ENCODE results near the gene C1orf21. TPM values are rescaled to one million over a fixed set of nuclear protein-coding genes. Genes with fewer than 3 reads are reported as not detected.

The C1orf21 gene
- total RNA-seq, 1 donor from 2014 or later: 0.09 TPM

DNA sequence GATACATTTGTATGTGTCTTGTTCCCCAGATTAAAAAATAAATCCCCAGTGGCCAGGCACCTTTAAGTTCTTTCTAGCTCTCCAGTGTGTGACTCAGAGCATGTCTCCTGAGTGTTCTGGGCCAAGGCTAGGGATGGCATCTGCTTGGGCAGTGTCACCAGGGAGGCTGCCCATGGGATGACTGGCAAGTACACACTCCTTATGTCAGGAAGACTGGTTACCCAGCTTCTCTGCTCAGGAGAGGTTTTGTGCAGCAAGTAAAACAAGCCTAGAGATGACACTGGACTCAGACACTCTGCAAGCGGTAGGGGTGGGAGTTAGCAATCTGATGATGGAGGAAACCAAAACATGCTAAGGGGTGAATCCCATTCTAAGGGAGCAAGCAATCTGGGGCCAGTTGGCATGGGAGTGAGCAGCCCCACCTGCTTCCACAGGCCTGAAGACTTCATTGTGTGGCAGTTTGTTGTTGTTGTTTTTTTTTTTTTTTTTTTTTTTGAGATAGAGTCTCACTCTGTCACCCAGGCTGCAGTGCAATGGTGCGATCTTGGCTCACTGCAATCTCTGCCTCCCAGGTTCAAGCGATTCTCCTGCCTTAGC is 230.7 kb downstream of the C1orf21 start:
- POLR2A ChIA-PET: no interaction called here
- Mint-ChIP-seq H3K4me1 (no peaks in the 10 kb centered on the region), H3K36me3 (ENCODE audit: low read depth) (no peaks in the 10 kb centered on the region), H3K27me3 (no peaks in the 10 kb centered on the region), H3K9me3 (no peaks in the 10 kb centered on the region), H3K4me3 (no peak overlapping the region), H3K27ac (no peak overlapping the region)
- ATAC-seq (ENCODE audit: low read depth) (no peak), DNase-seq (no peak)
- intact Hi-C loops (cut with micrococcal nuclease): no loop called here
- CTCF ChIA-PET: no interaction called here
- no peak for TF ChIP-seq CTCF (IDR thresholded peaks at IDR 0.05)

DNA sequence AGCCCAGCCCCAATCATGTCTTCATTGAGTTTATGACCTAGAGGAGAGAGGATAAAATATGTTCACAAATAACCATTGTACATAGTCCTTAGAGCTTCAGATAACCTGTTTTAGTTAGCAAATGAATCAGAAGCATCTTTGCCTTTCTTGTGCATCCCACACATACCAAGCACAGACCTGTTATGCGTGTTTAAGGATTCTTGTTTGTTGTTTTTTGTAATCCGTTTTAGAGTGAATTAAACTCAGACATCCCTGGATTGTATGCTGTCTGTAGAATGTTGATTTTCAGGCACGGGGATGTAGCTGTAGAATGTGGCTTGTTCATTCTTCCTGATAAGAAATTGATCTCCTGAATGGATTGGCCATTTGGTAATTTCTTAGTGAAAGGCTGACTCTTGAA is 232.0 kb downstream of the C1orf21 start:
- intact Hi-C loops (cut with micrococcal nuclease): no loop called here
- no peaks in the 10 kb centered on the region for H3K36me3 Mint-ChIP-seq (ENCODE audit: low read depth)
- no peaks in the 10 kb centered on the region for H3K4me1 Mint-ChIP-seq
- no peak for TF ChIP-seq CTCF (IDR thresholded peaks at IDR 0.05)
- DNase-seq: no peak
- H3K9me3 Mint-ChIP-seq: no peaks in the 10 kb centered on the region
- no peaks in the 10 kb centered on the region for H3K27me3 Mint-ChIP-seq
- no peak overlapping the region for H3K27ac Mint-ChIP-seq
- ChIA-PET POLR2A (no interaction called here), CTCF (no interaction called here)
- no peak overlapping the region for H3K4me3 Mint-ChIP-seq
- no peak for ATAC-seq (ENCODE audit: low read depth)

GRCh38 chr1:184620469-184620868 is 233.6 kb downstream of the C1orf21 start:
- no peak for TF ChIP-seq CTCF (IDR thresholded peaks at IDR 0.05)
- no peak overlapping the region for H3K27ac Mint-ChIP-seq
- intact Hi-C loops (cut with micrococcal nuclease): no loop called here
- no peaks in the 10 kb centered on the region for H3K27me3 Mint-ChIP-seq
- CTCF ChIA-PET: no interaction called here
- no peaks in the 10 kb centered on the region for H3K36me3 Mint-ChIP-seq (ENCODE audit: low read depth)
- H3K9me3 Mint-ChIP-seq: no peaks in the 10 kb centered on the region
- H3K4me3 Mint-ChIP-seq: no peak overlapping the region
- POLR2A ChIA-PET: no interaction called here
- no peaks in the 10 kb centered on the region for H3K4me1 Mint-ChIP-seq
- DNase-seq: no peak
- no peak for ATAC-seq (ENCODE audit: low read depth)

GRCh38 chr1:184621260-184621659 is 234.4 kb downstream of the C1orf21 start:
- Mint-ChIP-seq H3K9me3 (no peaks in the 10 kb centered on the region), H3K27ac (no peak overlapping the region), H3K27me3 (no peaks in the 10 kb centered on the region), H3K4me3 (no peak overlapping the region), H3K4me1 (no peaks in the 10 kb centered on the region), H3K36me3 (ENCODE audit: low read depth) (no peaks in the 10 kb centered on the region)
- ChIA-PET CTCF (no interaction called here), POLR2A (no interaction called here)
- intact Hi-C loops (cut with micrococcal nuclease): no loop called here
- DNase-seq (no peak), ATAC-seq (ENCODE audit: low read depth) (no peak)
- no peak for TF ChIP-seq CTCF (IDR thresholded peaks at IDR 0.05)

DNA sequence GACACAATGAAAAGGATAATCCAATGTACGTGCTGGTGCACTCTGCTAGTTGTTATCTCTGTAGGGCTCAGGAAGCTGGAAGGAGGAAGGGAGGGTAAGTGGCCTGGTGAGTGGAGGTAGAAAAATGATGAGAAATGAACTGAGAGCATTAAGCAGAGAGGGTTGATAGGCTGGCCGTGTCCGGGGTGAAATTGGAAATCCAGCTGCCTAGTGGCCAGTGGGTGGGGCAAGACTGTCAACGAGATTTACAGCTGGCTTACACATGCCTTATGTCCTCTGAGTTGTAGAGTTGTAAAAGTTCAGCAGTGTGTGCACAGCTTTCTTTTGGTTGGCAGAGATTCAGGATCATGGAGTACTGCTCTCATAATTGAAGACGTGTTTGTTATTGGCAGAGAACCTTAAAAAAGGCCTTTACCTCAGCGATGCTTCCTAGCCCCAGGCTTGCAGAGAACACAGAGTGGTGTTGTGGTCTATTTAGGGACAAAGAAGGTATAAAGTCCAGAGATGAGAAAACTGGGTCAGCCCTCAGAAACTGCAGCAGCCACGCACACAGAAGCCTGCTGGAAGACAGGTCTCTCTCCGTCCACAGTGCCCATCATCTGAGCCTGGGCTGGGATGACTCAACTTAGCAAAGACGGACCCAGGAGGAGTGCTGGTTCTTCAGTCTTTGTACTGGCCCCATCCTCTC is 235.5 kb downstream of the C1orf21 start:
- no peaks in the 10 kb centered on the region for H3K9me3 Mint-ChIP-seq
- H3K27me3 Mint-ChIP-seq: no peaks in the 10 kb centered on the region
- H3K27ac Mint-ChIP-seq: no peak overlapping the region
- no peaks in the 10 kb centered on the region for H3K36me3 Mint-ChIP-seq (ENCODE audit: low read depth)
- ChIA-PET POLR2A (no interaction called here), CTCF (no interaction called here)
- H3K4me3 Mint-ChIP-seq: no peak overlapping the region
- H3K4me1 Mint-ChIP-seq: no peaks in the 10 kb centered on the region
- DNase-seq: no peak
- ATAC-seq (ENCODE audit: low read depth): no peak
- TF ChIP-seq CTCF (IDR thresholded peaks at IDR 0.05): no peak
- intact Hi-C loops (cut with micrococcal nuclease): no loop called here
